Panc1 (cell line): ENCODE data around the gene ROPN1L. TPM values are rescaled to one million over a fixed set of nuclear protein-coding genes. Genes with fewer than 3 reads are reported as not detected.

Experiments used
- ATAC-seq: fragments of 200-7000 bp; cut with Tn5 transposase; 2 replicates; pipeline ENCODE4 v1.9.1; 2020; ENCODE audit warnings: mild to moderate bottlenecking, moderate library complexity
- BruUV-seq: library from RNA; stranded (reverse); fragments of 400-500 nt; replicated peaks from 2 replicates; lab custom pipeline; 2021; lab: Mats Ljungman, UMichigan
- CTCF ChIA-PET: fragments of 300-600 bp; sonication (Branson Sonifier 250); formaldehyde crosslinking; loops from one replicate; lab custom pipeline; 2022; ENCODE audit warnings: antibody characterized with exemption; lab: Charles Lee
- POLR2A ChIA-PET: fragments of 300-600 bp; sonication (Branson Sonifier 250); formaldehyde crosslinking; loops from one replicate; lab custom pipeline; 2022; ENCODE audit warnings: antibody characterized with exemption; lab: Charles Lee
- DNase-seq: peaks from one replicate; pipeline ENCODE4 v3.0.0-alpha.2; 2010; ENCODE audit warnings: low read depth, low spot score
- H3K27ac ChIP-seq: 2 replicates; pipeline ENCODE4 v1.5.1; 2011; ENCODE audit warnings: mild to moderate bottlenecking, low read length, inconsistent platforms
- H3K27me3 ChIP-seq: fragments of 200-500 bp; sonication (Bioruptor generic); 2 replicates; pipeline ENCODE4 v1.6.0; 2014; ENCODE audit warnings: low read length, inconsistent platforms; ENCODE audit not compliant: control insufficient read depth, insufficient read depth
- H3K36me3 ChIP-seq: fragments of 200-500 bp; sonication (Bioruptor generic); 2 replicates; pipeline ENCODE4 v1.5.1; 2014; ENCODE audit warnings: inconsistent platforms, mild to moderate bottlenecking, low read length, moderate library complexity; ENCODE audit not compliant: control insufficient read depth, insufficient read depth
- H3K4me1 ChIP-seq: 2 replicates; pipeline ENCODE4 v1.5.1; 2011; ENCODE audit warnings: inconsistent platforms, mild to moderate bottlenecking, low read length, moderate library complexity; ENCODE audit not compliant: control insufficient read depth, insufficient read depth
- H3K4me3 ChIP-seq, 2 experiments: 2 replicates each; pipeline ENCODE4 v1.5.1; 2011 to 2012; ENCODE audit warnings: low read depth in 2 of 2, low read length in 2 of 2, mild to moderate bottlenecking in 2 of 2, inconsistent platforms in 1 of 2, moderate library complexity in 1 of 2
- H3K9me3 ChIP-seq: fragments of 200-500 bp; sonication (Bioruptor generic); 2 replicates; pipeline ENCODE4 v1.5.1; 2014; ENCODE audit warnings: low read depth, mild to moderate bottlenecking, inconsistent platforms, low read length, moderate library complexity; ENCODE audit not compliant: control insufficient read depth, insufficient read depth
- CTCF ChIP-seq: fragments of 450-650 bp; IDR thresholded peaks from 2 replicates; pipeline ENCODE4 v1.5.1; 2017; ENCODE audit warnings: mild to moderate bottlenecking
- POLR2AphosphoS5 ChIP-seq: IDR thresholded peaks from 2 replicates; pipeline ENCODE4 v1.6.1; 2012; ENCODE audit warnings: mild to moderate bottlenecking, low read depth, low read length, moderate library complexity
- SIN3A ChIP-seq: IDR thresholded peaks from 2 replicates; pipeline ENCODE4 v1.6.1; 2012; ENCODE audit warnings: low read depth, mild to moderate bottlenecking, low read length, moderate library complexity, borderline replicate concordance; ENCODE audit not compliant: insufficient read depth
- TCF7L2 ChIP-seq: IDR thresholded peaks from 2 replicates; pipeline ENCODE4 v1.6.1; 2011; ENCODE audit warnings: mild to moderate bottlenecking, low read depth, low read length, inconsistent platforms
- in situ Hi-C: cut with HindIII; loops from 2 replicates; pipeline ENCODE4 v1.10.0; 2016; ENCODE audit warnings: low sequenced_read_pairs, low pct_unique_long_range_greater_than_20kb
- intact Hi-C: fragments of 100-400 bp; cut with micrococcal nuclease; formaldehyde crosslinking; loops from one replicate; pipeline ENCODE4 v1.10.0; 2022; ENCODE audit not compliant: unreplicated experiment
- total RNA-seq: library from RNA; stranded (reverse); gene quantifications from one replicate; pipeline ENCODE4 v1.2.1, GENCODE V29; 2021; ENCODE audit not compliant: unreplicated experiment
- TF ChIP-seq, protein P1 (sequence below), 2 experiments: IDR thresholded peaks; 2 replicates each; pipeline ENCODE4 v1.6.1; 2011 to 2012; ENCODE audit warnings: low read depth in 2 of 2, control low read depth in 1 of 2, low read length in 1 of 2, mild to moderate bottlenecking in 1 of 2, moderate library complexity in 1 of 2; ENCODE audit not compliant: insufficient read depth in 1 of 2

ROPN1L gene
- total RNA-seq, 1 experiment from 2014 or later: 3.0 TPM

DNA sequence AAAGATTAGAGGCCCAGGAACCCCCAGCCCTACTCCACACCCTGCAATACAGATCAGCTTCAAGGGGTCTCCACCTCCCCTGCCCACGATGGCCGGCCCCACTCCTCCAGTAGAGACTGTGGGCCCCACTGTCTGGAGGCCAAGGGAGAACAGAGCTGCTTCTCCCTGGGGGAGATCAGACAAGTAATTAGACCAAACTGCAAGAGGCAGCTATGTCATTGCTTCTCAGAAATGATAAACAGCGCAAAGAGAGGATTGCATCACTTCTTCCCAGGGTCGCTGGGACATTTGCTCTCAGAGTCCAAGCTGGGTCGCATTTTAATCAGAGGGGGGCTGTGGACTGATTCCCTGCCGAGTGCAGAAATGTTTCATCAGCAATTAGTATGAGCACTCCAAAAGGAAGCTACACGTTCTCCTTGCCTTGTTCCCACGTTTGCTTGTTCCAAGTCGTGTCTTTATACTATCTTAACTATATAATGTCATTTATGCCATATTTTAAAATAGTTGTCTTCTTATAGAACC lies 59.9 kb downstream of the ROPN1L start:
- no peaks in the 10 kb centered on the region for H3K9me3 ChIP-seq
- H3K27ac ChIP-seq: no peak overlapping the region
- peaks cover 11% of the 10 kb centered on the region; the same call in 1 of the 2 replicates for H3K4me1 ChIP-seq
- intact Hi-C loops: no loop called here
- H3K27me3 ChIP-seq: no peaks in the 10 kb centered on the region
- ATAC-seq (no peak), DNase-seq (no peak)
- BruUV-seq: no TSS peak
- H3K36me3 ChIP-seq: no peaks in the 10 kb centered on the region
- in situ Hi-C loops: no loop called here
- POLR2A ChIA-PET: no interaction called here
- H3K4me3 ChIP-seq: no peak overlapping the region
- TF ChIP-seq CTCF: no peak
- no peak for TF ChIP-seq TCF7L2
- TF ChIP-seq SIN3A: no peak
- TF ChIP-seq POLR2AphosphoS5: no peak
- TF ChIP-seq, protein P1, sequence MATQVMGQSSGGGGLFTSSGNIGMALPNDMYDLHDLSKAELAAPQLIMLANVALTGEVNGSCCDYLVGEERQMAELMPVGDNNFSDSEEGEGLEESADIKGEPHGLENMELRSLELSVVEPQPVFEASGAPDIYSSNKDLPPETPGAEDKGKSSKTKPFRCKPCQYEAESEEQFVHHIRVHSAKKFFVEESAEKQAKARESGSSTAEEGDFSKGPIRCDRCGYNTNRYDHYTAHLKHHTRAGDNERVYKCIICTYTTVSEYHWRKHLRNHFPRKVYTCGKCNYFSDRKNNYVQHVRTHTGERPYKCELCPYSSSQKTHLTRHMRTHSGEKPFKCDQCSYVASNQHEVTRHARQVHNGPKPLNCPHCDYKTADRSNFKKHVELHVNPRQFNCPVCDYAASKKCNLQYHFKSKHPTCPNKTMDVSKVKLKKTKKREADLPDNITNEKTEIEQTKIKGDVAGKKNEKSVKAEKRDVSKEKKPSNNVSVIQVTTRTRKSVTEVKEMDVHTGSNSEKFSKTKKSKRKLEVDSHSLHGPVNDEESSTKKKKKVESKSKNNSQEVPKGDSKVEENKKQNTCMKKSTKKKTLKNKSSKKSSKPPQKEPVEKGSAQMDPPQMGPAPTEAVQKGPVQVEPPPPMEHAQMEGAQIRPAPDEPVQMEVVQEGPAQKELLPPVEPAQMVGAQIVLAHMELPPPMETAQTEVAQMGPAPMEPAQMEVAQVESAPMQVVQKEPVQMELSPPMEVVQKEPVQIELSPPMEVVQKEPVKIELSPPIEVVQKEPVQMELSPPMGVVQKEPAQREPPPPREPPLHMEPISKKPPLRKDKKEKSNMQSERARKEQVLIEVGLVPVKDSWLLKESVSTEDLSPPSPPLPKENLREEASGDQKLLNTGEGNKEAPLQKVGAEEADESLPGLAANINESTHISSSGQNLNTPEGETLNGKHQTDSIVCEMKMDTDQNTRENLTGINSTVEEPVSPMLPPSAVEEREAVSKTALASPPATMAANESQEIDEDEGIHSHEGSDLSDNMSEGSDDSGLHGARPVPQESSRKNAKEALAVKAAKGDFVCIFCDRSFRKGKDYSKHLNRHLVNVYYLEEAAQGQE (IDR thresholded peaks at IDR 0.05; ENCODE audit: insufficient read depth in 1 of 2, low read depth in 2 of 2, low read length in 1 of 2): no peak
- CTCF ChIA-PET: no interaction called here

- DNase-seq (no peak), ATAC-seq (no peak)
- H3K36me3 ChIP-seq: no peaks in the 10 kb centered on the region
- no peak overlapping the region for H3K4me3 ChIP-seq
- intact Hi-C loops: no loop called here
- in situ Hi-C loops: no loop called here
- no peaks in the 10 kb centered on the region for H3K9me3 ChIP-seq
- CTCF ChIA-PET: no interaction called here
- H3K4me1 ChIP-seq: peaks cover 11% of the 10 kb centered on the region; the same call in 1 of the 2 replicates
- BruUV-seq: no TSS peak
- H3K27ac ChIP-seq: no peak overlapping the region
- TF ChIP-seq TCF7L2: no peak
- no peak for TF ChIP-seq SIN3A
- TF ChIP-seq, protein P1 (IDR thresholded peaks at IDR 0.05; ENCODE audit: insufficient read depth in 1 of 2, low read depth in 2 of 2, low read length in 1 of 2): no peak
- no peak for TF ChIP-seq CTCF
- no peak for TF ChIP-seq POLR2AphosphoS5
- POLR2A ChIA-PET: no interaction called here
- H3K27me3 ChIP-seq: no peaks in the 10 kb centered on the region
Measured at GRCh38 chr5:10502130-10502529, 60.5 kb downstream of the ROPN1L start.
